Loucy (cell line): ENCODE measurements around the gene BTBD7.

ENCODE experiments used
- CTCF ChIP-seq: fragments of 200-600 bp; sonication (generic); conservative IDR thresholded peaks from 2 replicates; pipeline ENCODE4 v1.5.1; 2014; ENCODE audit warnings: mild to moderate bottlenecking, antibody characterized with exemption, low read length
- EZH2phosphoT487 ChIP-seq: fragments of 200-600 bp; IDR thresholded peaks from 2 replicates; pipeline ENCODE4 v1.6.1; 2018; ENCODE audit warnings: antibody characterized with exemption, mild to moderate bottlenecking, moderate library complexity, borderline replicate concordance

GRCh38 chr14:93302688-93303581 lies 29.9 kb downstream of the BTBD7 start:
- TF ChIP-seq CTCF (no peak), EZH2phosphoT487 (no peak)
